Loucy (cell line): ENCODE data around the gene CACNA1B.

ENCODE experiments used
- CTCF ChIP-seq: fragments of 200-600 bp; sonication (generic); conservative IDR thresholded peaks from 2 replicates; pipeline ENCODE4 v1.5.1; 2014; ENCODE audit warnings: mild to moderate bottlenecking, antibody characterized with exemption, low read length
- EZH2phosphoT487 ChIP-seq: fragments of 200-600 bp; IDR thresholded peaks from 2 replicates; pipeline ENCODE4 v1.6.1; 2018; ENCODE audit warnings: antibody characterized with exemption, mild to moderate bottlenecking, moderate library complexity, borderline replicate concordance

- TF ChIP-seq CTCF (no peak), EZH2phosphoT487 (no peak)
Observed at GRCh38 chr9:137946993-137947392, 69.4 kb downstream of the CACNA1B start.
